Thyroid gland (tissue), 4 donors: Measurements from ENCODE around the gene CASP14.

Experiments used
- POLR2A ChIP-seq, 2 donors: fragments of 450-650 bp; IDR thresholded peaks; one replicate each; pipeline ENCODE4 v1.6.1; 2017; ENCODE audit warnings: antibody characterized with exemption in 2 of 2, mild to moderate bottlenecking in 2 of 2, moderate library complexity in 1 of 2
- TF ChIP-seq, protein P1 (sequence below), 6 experiments: fragments of 200-600 bp in 3 of 6; fragments of 450-650 bp in 3 of 6; sonication (generic) in 3 of 6; IDR thresholded peaks; one replicate each; pipeline ENCODE4 v1.5.1; 2016 to 2019; ENCODE audit warnings: antibody characterized with exemption in 6 of 6, mild to moderate bottlenecking in 2 of 6, inconsistent platforms in 1 of 6, moderate library complexity in 1 of 6

GRCh38 chr19:15091918-15092753 lies 42.9 kb downstream of the CASP14 start:
- TF ChIP-seq POLR2A (IDR thresholded peaks at IDR 0.05) = no peak
- TF ChIP-seq, protein P1, sequence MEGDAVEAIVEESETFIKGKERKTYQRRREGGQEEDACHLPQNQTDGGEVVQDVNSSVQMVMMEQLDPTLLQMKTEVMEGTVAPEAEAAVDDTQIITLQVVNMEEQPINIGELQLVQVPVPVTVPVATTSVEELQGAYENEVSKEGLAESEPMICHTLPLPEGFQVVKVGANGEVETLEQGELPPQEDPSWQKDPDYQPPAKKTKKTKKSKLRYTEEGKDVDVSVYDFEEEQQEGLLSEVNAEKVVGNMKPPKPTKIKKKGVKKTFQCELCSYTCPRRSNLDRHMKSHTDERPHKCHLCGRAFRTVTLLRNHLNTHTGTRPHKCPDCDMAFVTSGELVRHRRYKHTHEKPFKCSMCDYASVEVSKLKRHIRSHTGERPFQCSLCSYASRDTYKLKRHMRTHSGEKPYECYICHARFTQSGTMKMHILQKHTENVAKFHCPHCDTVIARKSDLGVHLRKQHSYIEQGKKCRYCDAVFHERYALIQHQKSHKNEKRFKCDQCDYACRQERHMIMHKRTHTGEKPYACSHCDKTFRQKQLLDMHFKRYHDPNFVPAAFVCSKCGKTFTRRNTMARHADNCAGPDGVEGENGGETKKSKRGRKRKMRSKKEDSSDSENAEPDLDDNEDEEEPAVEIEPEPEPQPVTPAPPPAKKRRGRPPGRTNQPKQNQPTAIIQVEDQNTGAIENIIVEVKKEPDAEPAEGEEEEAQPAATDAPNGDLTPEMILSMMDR (IDR thresholded peaks at IDR 0.05) = peak; percentile 34 to 82 (median 62)
